GM12874 (cell line): ENCODE measurements around the gene HCST.

Source experiments
- CTCF ChIP-seq: IDR thresholded peaks from 2 replicates; pipeline ENCODE4 v1.5.1; 2011; ENCODE audit warnings: low read depth, mild to moderate bottlenecking, control low read depth, low read length, moderate library complexity; ENCODE audit not compliant: insufficient read depth

Gene HCST

DNA sequence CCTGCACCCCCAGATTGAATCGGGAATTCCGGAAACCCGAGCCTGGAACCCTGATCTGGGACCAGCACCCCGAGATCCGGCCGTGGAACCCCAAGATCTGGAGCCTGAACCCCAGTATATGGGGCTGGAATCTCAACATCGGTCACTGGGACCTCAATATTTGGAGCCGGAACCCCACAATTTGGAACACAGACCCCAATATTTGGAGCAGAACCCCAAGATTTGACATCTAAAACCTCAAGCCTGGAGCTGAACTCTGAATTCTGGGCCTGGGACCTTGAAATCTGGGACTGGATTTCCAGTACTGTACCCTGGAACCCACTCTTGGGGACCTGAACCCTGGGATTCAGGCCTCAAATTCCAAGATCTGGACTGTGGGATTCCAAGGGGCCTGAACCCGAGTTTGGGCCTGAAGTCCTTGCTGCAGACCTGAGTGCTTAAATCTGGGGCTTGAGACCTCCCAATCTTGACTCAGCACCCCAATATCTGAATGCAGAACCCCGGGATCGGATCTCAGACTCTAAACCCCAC lies 34.5 kb downstream of the HCST start:
- no peak for TF ChIP-seq CTCF

GRCh38 chr19:35937345-35938281 lies 35.3 kb downstream of the HCST start:
- no peak for TF ChIP-seq CTCF

- no peak for TF ChIP-seq CTCF
Measured at GRCh38 chr19:35938282-35939224, 36.2 kb downstream of the HCST start.

DNA sequence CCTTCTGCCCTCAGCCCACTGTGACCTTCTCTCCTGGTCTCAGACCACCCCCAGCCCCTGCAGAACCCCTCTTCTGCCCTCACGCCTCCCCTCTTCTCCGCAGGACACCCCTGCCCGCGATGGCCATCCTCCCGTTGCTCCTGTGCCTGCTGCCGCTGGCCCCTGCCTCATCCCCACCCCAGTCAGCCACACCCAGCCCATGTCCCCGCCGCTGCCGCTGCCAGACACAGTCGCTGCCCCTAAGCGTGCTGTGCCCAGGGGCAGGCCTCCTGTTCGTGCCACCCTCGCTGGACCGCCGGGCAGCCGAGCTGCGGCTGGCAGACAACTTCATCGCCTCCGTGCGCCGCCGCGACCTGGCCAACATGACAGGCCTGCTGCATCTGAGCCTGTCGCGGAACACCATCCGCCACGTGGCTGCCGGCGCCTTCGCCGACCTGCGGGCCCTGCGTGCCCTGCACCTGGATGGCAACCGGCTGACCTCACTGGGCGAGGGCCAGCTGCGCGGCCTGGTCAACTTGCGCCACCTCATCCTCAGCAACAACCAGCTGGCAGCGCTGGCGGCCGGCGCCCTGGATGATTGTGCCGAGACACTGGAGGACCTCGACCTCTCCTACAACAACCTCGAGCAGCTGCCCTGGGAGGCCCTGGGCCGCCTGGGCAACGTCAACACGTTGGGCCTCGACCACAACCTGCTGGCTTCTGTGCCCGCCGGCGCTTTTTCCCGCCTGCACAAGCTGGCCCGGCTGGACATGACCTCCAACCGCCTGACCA lies 37.2 kb downstream of the HCST start:
- TF ChIP-seq CTCF: no peak

DNA sequence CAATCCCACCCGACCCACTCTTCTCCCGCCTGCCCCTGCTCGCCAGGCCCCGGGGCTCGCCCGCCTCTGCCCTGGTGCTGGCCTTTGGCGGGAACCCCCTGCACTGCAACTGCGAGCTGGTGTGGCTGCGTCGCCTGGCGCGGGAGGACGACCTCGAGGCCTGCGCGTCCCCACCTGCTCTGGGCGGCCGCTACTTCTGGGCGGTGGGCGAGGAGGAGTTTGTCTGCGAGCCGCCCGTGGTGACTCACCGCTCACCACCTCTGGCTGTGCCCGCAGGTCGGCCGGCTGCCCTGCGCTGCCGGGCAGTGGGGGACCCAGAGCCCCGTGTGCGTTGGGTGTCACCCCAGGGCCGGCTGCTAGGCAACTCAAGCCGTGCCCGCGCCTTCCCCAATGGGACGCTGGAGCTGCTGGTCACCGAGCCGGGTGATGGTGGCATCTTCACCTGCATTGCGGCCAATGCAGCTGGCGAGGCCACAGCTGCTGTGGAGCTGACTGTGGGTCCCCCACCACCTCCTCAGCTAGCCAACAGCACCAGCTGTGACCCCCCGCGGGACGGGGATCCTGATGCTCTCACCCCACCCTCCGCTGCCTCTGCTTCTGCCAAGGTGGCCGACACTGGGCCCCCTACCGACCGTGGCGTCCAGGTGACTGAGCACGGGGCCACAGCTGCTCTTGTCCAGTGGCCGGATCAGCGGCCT lies 37.9 kb downstream of the HCST start:
- TF ChIP-seq CTCF: no peak

- TF ChIP-seq CTCF: no peak
Measured at GRCh38 chr19:35940839-35941238, 38.5 kb downstream of the HCST start.
